OCI-LY7 (cell line): Measurements from ENCODE around the gene SCRN3. TPM values are rescaled to one million over a fixed set of nuclear protein-coding genes. Genes with fewer than 3 reads are reported as not detected.

ENCODE experiments used
- Bru-seq: library from RNA; stranded (reverse); fragments of 400-500 nt; gene quantifications from one replicate; lab custom pipeline; 2021; lab: Mats Ljungman, UMichigan
- BruChase-seq, 2 experiments: library from RNA; stranded (reverse); fragments of 400-500 nt; gene quantifications; one replicate each; lab custom pipeline; 2021; lab: Mats Ljungman, UMichigan
- BruUV-seq: library from RNA; stranded (reverse); fragments of 400-500 nt; replicated peaks from 2 replicates; lab custom pipeline; 2021; lab: Mats Ljungman, UMichigan
- CTCF ChIA-PET: fragments of 300-600 bp; sonication (Branson Sonifier 250); formaldehyde crosslinking; loops from one replicate; lab custom pipeline; 2022; ENCODE audit warnings: antibody characterized with exemption; ENCODE audit not compliant: unreplicated experiment; lab: Charles Lee
- POLR2A ChIA-PET: fragments of 300-600 bp; sonication (Branson Sonifier 250); formaldehyde crosslinking; loops from one replicate; lab custom pipeline; 2022; ENCODE audit warnings: antibody characterized with exemption; lab: Charles Lee
- DNase-seq: peaks from one replicate; pipeline ENCODE4 v3.0.0-alpha.2; 2015; ENCODE audit warnings: low spot score
- H2AFZ ChIP-seq: fragments of 200-600 bp; sonication (generic), shearing (Covaris generic); 2 replicates; pipeline ENCODE4 v1.6.1; 2014; ENCODE audit warnings: mild to moderate bottlenecking, antibody characterized with exemption, low read length, moderate library complexity
- H3K27ac ChIP-seq: fragments of 200-600 bp; sonication (generic); 2 replicates; pipeline ENCODE4 v1.5.1; 2014; ENCODE audit warnings: mixed run types, low read depth, mild to moderate bottlenecking, moderate library complexity, low read length, inconsistent platforms; ENCODE audit not compliant: poor library complexity, severe bottlenecking
- H3K36me3 ChIP-seq: fragments of 200-600 bp; sonication (generic); 2 replicates; pipeline ENCODE4 v1.6.1; 2014; ENCODE audit warnings: mild to moderate bottlenecking, antibody characterized with exemption, low read length, moderate library complexity, mixed read lengths; ENCODE audit not compliant: insufficient read depth
- H3K4me1 ChIP-seq: fragments of 200-600 bp; sonication (generic); 2 replicates; pipeline ENCODE4 v1.5.1; 2014; ENCODE audit warnings: mild to moderate bottlenecking, low read length; ENCODE audit not compliant: insufficient read depth, poor library complexity, severe bottlenecking
- H3K4me2 ChIP-seq: fragments of 200-600 bp; sonication (generic); 2 replicates; pipeline ENCODE4 v1.6.1; 2014; ENCODE audit warnings: mild to moderate bottlenecking, low read length
- H3K4me3 ChIP-seq: fragments of 200-600 bp; sonication (generic); 2 replicates; pipeline ENCODE4 v1.5.1; 2014; ENCODE audit warnings: mild to moderate bottlenecking, low read depth, low read length; ENCODE audit not compliant: poor library complexity, severe bottlenecking
- H3K79me2 ChIP-seq: fragments of 200-600 bp; sonication (generic); 2 replicates; pipeline ENCODE4 v1.6.1; 2016; ENCODE audit warnings: low read depth, mild to moderate bottlenecking, low read length, moderate library complexity, mixed read lengths; ENCODE audit not compliant: insufficient read depth
- H3K9me2 ChIP-seq: fragments of 200-600 bp; sonication (generic); 2 replicates; pipeline ENCODE4 v1.6.1; 2016; ENCODE audit warnings: mild to moderate bottlenecking, low read length, mixed read lengths; ENCODE audit not compliant: insufficient read depth
- H3K9me3 ChIP-seq: fragments of 200-600 bp; sonication (generic); 2 replicates; pipeline ENCODE4 v1.6.1; 2014; ENCODE audit warnings: mild to moderate bottlenecking, mixed run types, low read length, mixed read lengths
- H4K20me1 ChIP-seq: fragments of 200-600 bp; sonication (generic); 2 replicates; pipeline ENCODE4 v1.6.1; 2014; ENCODE audit warnings: mild to moderate bottlenecking, antibody characterized with exemption, low read length, moderate library complexity, mixed read lengths; ENCODE audit not compliant: insufficient read depth
- EZH2phosphoT487 ChIP-seq: fragments of 200-600 bp; sonication (generic); IDR thresholded peaks from 2 replicates; pipeline ENCODE4 v1.6.1; 2018; ENCODE audit warnings: low read depth, borderline replicate concordance, mild to moderate bottlenecking, mixed run types, antibody characterized with exemption, low read length, moderate library complexity, mixed read lengths
- intact Hi-C: fragments of 100-400 bp; cut with micrococcal nuclease; formaldehyde crosslinking; loops from one replicate; pipeline ENCODE4 v1.10.0; 2022; ENCODE audit not compliant: unreplicated experiment
- long read RNA-seq: library from polyadenylated mRNA; stranded (forward); transcript quantifications from one replicate; pipeline ENCODE4 v2.0.0, GENCODE V29; 2022
- total RNA-seq, 2 experiments: library from RNA; depleted of rRNA in 1 of 2; stranded (reverse); fragments of >200 nt in 1 of 2; shearing (Covaris generic) in 1 of 2; gene quantifications; 2 replicates each; pipeline ENCODE4 v1.2.3, GENCODE V29; 2014 to 2022
- TF ChIP-seq, protein P1 (sequence below): fragments of 200-600 bp; sonication (generic); conservative IDR thresholded peaks from 2 replicates; pipeline ENCODE4 v1.5.1; 2014; ENCODE audit warnings: mild to moderate bottlenecking, antibody characterized with exemption, low read length, moderate library complexity, mixed read lengths

The SCRN3 gene, protein sequence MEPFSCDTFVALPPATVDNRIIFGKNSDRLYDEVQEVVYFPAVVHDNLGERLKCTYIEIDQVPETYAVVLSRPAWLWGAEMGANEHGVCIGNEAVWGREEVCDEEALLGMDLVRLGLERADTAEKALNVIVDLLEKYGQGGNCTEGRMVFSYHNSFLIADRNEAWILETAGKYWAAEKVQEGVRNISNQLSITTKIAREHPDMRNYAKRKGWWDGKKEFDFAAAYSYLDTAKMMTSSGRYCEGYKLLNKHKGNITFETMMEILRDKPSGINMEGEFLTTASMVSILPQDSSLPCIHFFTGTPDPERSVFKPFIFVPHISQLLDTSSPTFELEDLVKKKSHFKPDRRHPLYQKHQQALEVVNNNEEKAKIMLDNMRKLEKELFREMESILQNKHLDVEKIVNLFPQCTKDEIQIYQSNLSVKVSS
- total RNA-seq (2014; rRNA removed; shearing (Covaris generic)), result 6.1 and 11.8 TPM in 2 replicates
- total RNA-seq (2022), result 10.6 and 13.0 TPM in 2 replicates
- Bru-seq, nascent RNA, result percentile 55 among the genes with signal in this experiment
- BruChase-seq, experiment 1, labeled RNA remaining after a 6-hour chase, result percentile 48 among the genes with signal in this experiment
- percentile 57 among the genes with signal in this experiment for BruChase-seq, experiment 2, labeled RNA remaining after a 2-hour chase
- long read RNA-seq, partial matches to known transcripts, result 0 of 9 reads
- long read RNA-seq, other reads (novel, unspliced or antisense), result 6 of 9 reads

DNA sequence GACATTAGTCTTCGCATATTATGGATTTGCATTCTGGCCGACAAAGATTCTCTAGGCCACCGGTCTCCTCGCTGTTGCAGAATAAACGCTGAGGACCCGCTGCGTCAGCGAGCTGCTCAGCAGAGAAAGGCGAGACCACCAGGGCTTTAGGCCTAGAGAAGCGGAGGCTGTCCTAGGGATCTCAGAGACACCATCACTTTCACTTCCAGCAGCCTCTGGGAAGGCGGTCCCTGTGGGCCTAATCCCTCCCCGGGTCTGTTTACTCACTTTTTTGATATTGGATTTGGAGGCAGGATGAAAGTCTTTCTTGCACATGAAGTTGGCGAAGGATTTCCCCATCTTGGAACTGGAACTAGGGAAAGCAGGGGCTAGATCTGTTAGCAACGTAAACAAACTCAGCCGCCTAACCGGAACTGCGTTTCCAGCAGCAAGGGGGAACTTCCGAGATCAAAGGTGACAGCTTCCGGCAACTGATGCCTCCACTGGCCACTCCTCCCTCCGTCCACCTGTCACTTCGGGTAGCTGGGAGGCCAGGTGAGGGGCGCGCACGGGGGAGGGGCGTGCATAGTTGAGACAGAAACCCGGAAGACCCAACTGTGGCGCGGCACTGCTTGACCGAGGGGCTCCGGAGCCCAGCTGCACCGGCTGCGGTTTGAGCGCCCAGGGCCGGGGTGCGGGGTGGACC, at the start of gene SCRN3:
SCRN3 (plus strand) TSS at position 447 of the 685 bp plus-strand sequence. CDS start 2,554 bp downstream, outside the sequence.
- intact Hi-C loops, result no loop called here
- H3K27ac ChIP-seq, result no peak within 1 kb of the TSS
- H3K4me2 ChIP-seq, result peak within 1 kb of the TSS; percentile 81
- H3K4me3 ChIP-seq, result peak within 1 kb of the TSS; percentile 91
- H4K20me1 ChIP-seq, result no peaks in the 10 kb centered on the region
- H3K4me1 ChIP-seq, result peaks cover 14% of the 10 kb centered on the region
- TSS peak; percentile 78 for BruUV-seq
- H2AFZ ChIP-seq, result peak within 1 kb of the TSS; percentile 97
- POLR2A ChIA-PET, result interaction anchor here (0.5 to 1.4 kb wide), 9 partner anchors 9 to 680 kb away, joined by 3 to 4 read pairs (median 3); partner anchors contain the start of gene OLA1
- CTCF ChIA-PET, result interaction anchor here (0.6 to 1.5 kb wide), 2 partner anchors 45 to 48 kb away, joined by 3 to 5 read pairs; no protein-coding TSS in a partner anchor
- TF ChIP-seq, protein P1, sequence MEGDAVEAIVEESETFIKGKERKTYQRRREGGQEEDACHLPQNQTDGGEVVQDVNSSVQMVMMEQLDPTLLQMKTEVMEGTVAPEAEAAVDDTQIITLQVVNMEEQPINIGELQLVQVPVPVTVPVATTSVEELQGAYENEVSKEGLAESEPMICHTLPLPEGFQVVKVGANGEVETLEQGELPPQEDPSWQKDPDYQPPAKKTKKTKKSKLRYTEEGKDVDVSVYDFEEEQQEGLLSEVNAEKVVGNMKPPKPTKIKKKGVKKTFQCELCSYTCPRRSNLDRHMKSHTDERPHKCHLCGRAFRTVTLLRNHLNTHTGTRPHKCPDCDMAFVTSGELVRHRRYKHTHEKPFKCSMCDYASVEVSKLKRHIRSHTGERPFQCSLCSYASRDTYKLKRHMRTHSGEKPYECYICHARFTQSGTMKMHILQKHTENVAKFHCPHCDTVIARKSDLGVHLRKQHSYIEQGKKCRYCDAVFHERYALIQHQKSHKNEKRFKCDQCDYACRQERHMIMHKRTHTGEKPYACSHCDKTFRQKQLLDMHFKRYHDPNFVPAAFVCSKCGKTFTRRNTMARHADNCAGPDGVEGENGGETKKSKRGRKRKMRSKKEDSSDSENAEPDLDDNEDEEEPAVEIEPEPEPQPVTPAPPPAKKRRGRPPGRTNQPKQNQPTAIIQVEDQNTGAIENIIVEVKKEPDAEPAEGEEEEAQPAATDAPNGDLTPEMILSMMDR, result no peak
- TF ChIP-seq EZH2phosphoT487, result no peak
- 0 out of 2 replicates have a peak, but pooled peaks cover 6% of the 10 kb centered on the region for H3K36me3 ChIP-seq
- H3K9me2 ChIP-seq, result no peaks in the 10 kb centered on the region
- no peaks in the 10 kb centered on the region for H3K9me3 ChIP-seq
- peaks cover 20% of the 10 kb centered on the region for H3K79me2 ChIP-seq
- DNase-seq, result peak; percentile 85

- intact Hi-C loops, result no loop called here
- no TSS peak for BruUV-seq
- TF ChIP-seq EZH2phosphoT487, result no peak
- TF ChIP-seq, protein P1, result peak; percentile 85
These were observed 45.5 kb upstream of the SCRN3 start for GRCh38 chr2:174350018-174350417.

More at GRCh38 chr2:174350018-174350417, 45.5 kb upstream of the SCRN3 start:
- no peak overlapping the region for H3K4me2 ChIP-seq
- no peak overlapping the region for H3K27ac ChIP-seq
- POLR2A ChIA-PET, result interaction anchor here (0.8 to 1.2 kb wide), 3 partner anchors 15 to 278 kb away, joined by 3 read pairs; partner anchors contain the start of gene SP9
- no peaks in the 10 kb centered on the region for H4K20me1 ChIP-seq
- H3K4me1 ChIP-seq, result no peaks in the 10 kb centered on the region
- no peaks in the 10 kb centered on the region for H3K9me2 ChIP-seq
- peak; percentile 32 for DNase-seq
- H3K4me3 ChIP-seq, result no peak overlapping the region
- 0 out of 2 replicates have a peak, but pooled peaks cover 8% of the 10 kb centered on the region for H3K36me3 ChIP-seq
- H3K9me3 ChIP-seq, result no peaks in the 10 kb centered on the region
- H2AFZ ChIP-seq, result no peak overlapping the region
- H3K79me2 ChIP-seq, result no peaks in the 10 kb centered on the region
- CTCF ChIA-PET, result interaction anchor here (0.9 kb wide), 2 partner anchors 8 to 45 kb away, joined by 3 read pairs; partner anchors contain the start of gene SCRN3
